Hypothalamus (tissue), 51 donors: ENCODE results near the gene CEP97.

Experiments
- DNase-seq, 51 donors: peaks; one replicate each; lab custom pipeline; 2025; lab: John Stamatoyannopoulos, UW

Gene CEP97

DNA sequence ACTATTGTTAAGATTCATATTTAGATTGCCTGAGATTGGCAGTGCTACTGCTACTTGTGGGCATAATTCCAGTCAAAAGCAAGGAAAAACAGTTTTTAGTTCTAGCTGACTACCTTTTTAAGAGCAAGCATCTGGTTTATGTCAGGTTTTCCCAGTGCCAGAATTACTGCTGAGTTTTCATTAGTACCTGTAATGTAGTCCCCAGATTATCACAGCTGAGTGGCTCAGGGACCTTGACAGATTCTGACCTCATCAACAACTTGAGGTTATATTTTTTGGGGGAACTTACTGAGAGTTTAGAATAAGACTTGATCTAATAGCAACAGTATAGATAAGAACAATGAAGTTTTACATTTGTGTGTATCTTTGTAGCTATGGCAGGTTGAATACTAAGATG lies 85.6 kb downstream of the CEP97 start:
- no peak for DNase-seq

GRCh38 chr3:101811875-101812274 lies 87.5 kb downstream of the CEP97 start:
- DNase-seq = no peak

- no peak for DNase-seq
Measured at GRCh38 chr3:101812895-101813294, 88.5 kb downstream of the CEP97 start.

DNA sequence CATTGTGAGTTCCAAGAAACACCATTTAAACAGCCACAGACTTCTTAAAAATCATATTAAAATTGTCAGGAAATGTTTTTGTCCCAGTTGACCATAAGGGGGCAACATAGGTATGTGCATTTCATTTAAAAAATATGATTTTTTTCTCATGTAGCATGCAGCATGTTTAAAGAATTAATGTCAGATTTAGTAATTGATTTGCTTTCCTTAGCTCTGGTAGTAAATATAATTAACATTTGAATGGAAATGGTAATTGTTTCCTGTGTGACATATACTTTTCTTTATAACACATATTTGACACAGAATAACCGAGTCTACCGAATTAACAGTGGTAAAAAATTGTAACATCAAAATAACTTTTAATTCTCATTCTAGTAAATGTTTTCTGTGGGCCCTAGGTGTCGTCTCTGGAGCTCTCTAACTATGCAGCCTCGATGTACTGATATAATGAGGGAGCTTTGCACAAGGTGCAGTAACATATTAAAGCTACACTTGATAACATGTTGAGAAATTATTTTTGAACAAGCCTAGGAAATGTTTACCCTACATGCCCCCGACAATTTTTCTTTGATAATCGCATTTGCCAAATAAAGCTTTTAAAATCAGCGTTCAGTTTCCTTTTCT lies 89.5 kb downstream of the CEP97 start:
- no peak for DNase-seq

- no peak for DNase-seq
Measured at GRCh38 chr3:101814835-101815234, 90.4 kb downstream of the CEP97 start.

- no peak for DNase-seq
Measured at GRCh38 chr3:101816215-101817149, 92.1 kb downstream of the CEP97 start.

DNA sequence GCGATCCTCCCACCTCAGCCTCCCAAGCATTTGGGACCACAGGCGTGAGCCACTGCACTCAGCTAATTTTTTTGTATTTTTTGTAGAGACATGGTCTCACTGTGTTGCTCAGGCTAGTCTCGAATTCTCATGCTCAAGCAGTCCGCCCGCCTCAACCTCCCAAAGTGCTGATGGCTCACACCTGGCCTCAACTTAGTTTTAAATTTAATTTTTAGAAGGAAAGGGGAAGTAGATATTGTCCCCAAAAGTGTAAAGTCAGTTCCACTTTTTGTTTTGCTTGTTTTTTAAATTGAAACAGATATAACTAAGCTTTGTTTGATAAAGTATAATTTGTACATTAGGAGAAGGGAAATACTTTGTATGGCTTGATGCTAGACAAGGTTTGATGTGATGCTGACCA lies 93.6 kb downstream of the CEP97 start:
- no peak for DNase-seq

DNA sequence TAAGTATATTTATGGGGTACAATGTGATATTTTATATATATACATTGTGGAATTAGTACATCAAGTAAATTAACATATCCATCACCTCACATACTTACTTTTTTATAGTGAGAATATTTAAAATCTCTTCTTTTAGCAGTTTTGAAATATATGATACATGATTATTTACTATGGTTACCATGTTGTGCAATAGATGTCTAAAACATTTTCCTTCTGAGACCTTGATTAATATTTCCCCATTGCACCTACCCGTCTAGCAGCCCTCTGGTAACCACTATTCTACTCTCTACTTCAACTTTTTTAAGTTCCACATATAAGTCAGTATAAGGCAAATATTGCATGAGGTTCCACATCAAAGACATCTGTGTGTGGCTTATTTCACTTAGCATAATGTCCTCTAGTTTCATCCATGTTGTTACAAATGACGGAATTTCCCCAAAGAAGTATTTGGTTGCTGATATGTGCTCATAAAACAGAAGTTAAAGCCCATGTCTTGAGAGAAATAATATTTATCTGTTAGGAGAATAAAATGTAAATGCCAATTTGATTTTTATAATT lies 95.3 kb downstream of the CEP97 start:
- DNase-seq = no peak
